HPDE6-E6E7 (cell line): Measurements from ENCODE around the gene APH1B.

Experiments
- DNase-seq: peaks from one replicate; pipeline ENCODE4 v3.0.0; 2011; ENCODE audit warnings: missing footprints; ENCODE audit errors: extremely low spot score

The APH1B gene

DNA sequence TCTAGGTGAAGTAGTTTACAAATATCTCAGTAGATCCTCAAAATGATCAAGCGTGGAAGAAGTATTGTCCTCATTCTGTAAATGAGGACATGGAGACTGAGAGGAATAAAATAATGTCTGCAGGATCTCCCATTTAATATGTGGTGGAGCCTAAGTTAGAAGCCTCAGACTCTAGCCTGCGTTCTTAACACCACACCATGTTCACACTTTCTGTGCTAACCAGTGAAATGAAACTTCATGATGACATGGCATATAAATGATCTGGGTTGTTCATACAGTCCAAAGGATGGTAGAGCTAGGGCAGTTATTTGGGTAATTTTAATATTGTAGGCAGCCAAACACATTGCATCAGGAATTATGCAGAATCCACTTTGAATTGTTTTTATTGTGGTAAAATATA lies 25.1 kb upstream of the APH1B start:
- DNase-seq: no peak

GRCh38 chr15:63254991-63255390 lies 22.4 kb upstream of the APH1B start:
- DNase-seq: no peak

DNA sequence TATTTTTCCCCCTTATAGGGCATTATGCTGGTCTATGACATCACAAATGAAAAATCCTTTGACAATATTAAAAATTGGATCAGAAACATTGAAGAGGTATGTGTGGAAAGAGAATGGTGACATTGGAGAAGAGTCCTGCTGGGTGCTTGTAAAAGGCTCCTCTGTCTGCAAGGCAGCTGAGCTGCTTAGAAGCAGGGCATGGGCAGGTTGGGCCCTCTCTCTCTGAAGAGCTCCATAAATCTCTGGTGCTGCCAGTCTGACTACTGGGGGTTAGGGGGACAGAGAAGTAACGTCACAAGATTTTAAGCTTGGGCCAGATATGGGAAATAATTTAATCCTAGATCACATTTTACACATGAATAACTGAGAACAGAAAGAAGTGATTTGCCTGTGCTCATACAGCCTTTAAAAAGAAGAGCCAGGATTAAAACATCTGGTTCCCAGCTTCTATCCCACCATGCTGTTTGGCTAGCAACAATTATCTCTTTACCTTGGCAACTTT lies 21.9 kb upstream of the APH1B start:
- DNase-seq: no peak

DNA sequence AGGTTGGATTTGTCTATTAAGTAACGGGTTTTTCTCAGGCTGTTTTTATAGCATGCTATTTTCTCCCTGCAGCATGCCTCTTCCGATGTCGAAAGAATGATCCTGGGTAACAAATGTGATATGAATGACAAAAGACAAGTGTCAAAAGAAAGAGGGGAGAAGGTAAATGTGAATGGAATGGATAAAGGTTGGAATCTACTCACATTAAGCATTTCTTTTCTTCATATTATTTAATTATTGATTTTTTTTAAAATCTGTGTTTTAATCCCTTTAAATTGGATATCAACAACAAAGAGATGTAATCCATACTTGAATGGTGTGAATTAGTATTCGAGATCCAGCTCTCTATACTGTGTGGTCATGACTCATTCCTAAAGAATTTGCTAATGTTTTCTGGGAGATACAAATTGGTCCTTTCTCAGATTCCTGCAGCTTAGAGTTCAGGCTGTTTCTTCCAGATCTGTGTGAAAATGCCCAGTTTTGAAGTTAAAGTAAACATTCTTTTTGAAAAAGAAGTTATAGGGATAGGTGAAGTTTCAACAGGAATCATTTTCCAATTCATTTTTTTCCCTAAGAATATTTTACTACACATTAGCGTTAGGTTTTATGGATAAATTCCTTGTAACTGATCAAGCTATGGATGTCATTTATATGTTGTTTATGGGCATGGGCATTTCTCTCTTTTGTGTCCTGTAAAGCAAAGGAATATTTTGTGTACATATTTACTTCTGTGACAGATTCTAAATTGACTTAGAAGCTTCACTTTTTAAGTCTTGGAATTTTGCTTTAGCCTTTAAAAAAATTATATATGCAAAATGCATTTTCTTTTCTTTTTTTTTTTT lies 20.8 kb upstream of the APH1B start:
- DNase-seq: no peak

- no peak for DNase-seq
Measured at GRCh38 chr15:63258658-63259057, 18.7 kb upstream of the APH1B start.

DNA sequence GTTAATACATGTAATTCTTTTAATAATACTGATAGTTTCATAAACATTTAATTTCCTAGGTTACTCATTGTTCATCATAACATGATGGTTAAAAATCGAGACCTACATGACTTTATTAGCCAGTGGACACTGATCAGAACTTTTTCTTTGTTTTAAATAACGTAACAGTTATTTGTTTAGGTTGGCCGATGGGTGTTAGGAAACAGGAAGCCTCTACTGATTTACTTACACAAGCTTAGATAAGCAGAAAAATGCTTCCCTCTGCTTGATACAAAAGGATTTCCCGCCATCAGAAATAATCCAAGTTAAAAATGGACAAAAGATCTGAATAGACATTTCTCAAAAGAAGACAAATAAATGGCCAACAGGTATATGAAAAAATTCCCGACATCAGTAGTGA lies 16.6 kb upstream of the APH1B start:
- DNase-seq: no peak

DNA sequence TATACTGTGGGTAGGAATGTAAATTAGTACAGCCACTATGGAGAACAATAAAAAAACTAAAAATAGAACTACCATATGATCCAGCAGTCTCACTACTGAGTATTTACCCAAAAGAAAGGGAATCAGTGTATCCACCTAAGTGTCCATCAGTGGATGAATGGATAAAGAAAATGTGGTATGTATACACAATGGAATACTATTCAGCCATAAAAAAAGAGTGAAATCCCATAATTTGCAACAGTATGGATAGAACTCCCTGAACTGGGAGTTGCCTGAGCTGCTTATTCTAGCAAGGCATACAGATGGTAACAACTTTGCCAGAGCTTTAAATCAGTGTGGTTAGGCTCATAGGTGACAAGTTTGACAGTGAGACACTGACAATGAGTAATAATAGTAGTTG lies 16.1 kb upstream of the APH1B start:
- no peak for DNase-seq

DNA sequence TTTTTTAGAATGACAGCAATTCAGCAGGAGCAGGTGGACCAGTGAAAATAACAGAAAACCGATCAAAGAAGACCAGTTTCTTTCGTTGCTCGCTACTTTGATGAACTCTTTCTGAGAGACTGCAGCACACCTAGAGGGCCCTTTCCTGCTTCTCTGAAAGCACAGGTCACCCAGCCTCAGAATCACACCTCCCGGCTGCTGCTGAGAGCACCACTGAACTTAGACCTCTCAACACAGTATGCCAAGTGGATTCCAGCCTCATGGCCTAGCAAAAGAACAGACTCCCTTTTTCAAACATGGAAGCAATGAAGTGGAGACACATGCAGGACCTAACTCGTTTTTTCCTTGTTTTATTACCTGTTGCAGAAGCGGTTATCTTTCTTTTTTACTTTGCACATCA lies 13.9 kb upstream of the APH1B start:
- DNase-seq: no peak

DNA sequence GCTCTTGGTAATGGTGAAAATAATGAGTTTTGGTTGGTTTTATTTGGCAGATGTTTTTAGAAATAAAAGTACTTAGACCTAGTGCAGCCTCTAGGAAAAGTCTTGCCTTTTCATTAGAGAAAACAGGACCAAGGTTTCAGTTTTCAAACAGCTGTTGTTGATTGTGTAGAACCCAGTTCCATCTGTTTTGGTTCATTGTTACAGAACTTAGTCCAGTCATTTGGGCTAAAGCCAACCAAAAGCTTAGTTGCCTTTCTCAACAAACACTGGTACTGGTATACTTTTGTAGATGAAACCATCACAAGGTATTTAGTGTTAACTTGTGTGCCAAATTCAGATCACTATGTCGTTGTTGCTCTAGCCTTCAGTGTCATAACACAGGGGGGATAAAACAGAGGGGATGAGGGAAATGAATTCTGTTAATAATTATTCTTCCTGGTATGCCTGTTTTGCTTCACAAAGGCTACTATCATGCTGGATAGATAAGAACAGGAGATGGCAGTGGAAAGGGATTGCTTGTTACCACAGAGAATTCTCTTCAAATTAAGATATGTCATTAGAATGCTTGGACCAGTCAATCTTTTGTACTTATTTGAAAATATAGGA lies 12.6 kb upstream of the APH1B start:
- no peak for DNase-seq

DNA sequence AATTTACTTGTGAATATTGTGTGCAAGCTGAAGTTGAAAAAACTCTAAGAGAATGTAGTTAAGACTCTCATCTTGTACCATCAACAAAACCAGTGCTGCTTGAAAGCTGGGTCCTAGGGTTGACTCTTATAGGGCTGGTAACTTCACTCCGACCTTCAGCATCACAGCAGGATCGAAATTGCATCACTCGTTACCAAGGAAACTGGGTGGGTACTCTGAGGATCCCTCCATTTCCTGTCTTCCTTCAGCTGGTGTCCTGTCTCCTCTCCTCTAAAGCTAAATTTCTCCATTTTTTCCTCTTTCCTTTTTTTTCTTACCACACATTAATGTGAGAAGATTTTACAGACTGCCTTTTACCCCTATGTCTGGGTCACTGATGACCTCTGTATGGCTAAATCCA lies 3.0 kb upstream of the APH1B start:
- no peak for DNase-seq

GRCh38 chr15:63276342-63277037 lies 915 bp upstream of the APH1B start:
- no peak for DNase-seq

GRCh38 chr15:63277893-63278456 lies 570 bp downstream of the APH1B start:
- no peak for DNase-seq

- DNase-seq: no peak
Measured at GRCh38 chr15:63283126-63283525, 5.7 kb downstream of the APH1B start.

DNA sequence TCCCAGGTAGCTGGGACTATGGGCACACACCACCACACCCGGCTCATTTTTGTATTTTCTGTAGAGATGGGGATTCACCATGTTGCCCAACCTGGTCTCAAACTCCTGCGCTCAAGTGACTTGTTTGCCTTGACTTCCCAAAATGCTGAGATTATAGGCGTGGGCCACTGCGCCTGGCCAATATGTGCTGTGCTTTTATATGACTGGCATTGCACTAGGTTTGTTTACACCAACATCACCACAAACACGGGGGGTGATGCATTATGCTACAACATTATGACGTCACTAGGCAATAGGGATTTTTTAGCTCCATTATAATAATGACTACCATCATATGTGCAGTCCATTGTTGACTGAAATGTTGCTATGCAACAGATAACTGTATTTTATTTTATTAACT lies 6.9 kb downstream of the APH1B start:
- DNase-seq: no peak

GRCh38 chr15:63287109-63287508 lies 9.7 kb downstream of the APH1B start:
- DNase-seq: no peak

GRCh38 chr15:63288342-63288741 lies 10.9 kb downstream of the APH1B start:
- DNase-seq: no peak

GRCh38 chr15:63288778-63289378 lies 11.5 kb downstream of the APH1B start:
- peak; percentile 63 for DNase-seq

DNA sequence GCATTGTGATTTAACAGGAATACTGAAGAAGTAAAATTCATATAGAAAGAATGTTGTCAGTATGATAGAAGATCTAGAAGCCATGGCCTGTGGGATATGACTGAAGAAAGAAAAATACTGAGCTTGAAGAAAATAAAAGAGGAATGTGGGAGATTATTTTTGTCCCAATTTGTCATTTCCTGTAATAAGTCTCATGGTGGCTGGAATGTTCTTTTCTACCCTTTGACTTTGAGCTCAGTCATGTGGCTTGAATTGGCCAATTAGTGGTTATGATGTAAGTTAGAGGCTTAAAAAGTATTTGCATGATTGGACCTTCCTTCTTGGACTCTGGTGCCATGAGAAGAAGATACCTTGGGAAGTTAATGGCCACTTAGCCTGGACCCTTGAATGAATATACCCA lies 14.1 kb downstream of the APH1B start:
- DNase-seq: no peak

DNA sequence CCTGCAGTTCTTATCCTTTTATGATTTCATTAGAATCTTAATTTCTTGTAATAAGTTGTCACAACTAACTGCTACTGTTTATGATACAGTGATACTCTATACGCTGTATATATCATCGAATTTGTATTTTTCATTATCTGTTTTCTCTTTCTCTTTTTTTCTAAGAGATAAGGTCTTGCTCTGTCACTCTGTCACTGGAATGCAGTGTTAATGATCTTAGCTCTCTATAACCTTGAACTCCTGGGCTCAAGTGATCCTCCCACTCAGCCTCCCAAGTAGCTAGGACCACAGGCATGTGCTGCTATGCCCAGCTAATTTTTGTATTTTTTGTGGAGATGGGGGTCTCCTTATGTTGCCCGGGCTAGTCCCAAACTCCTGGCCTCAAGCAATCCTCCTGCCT lies 14.8 kb downstream of the APH1B start:
- no peak for DNase-seq

- no peak for DNase-seq
Measured at GRCh38 chr15:63292771-63293170, 15.4 kb downstream of the APH1B start.

GRCh38 chr15:63294359-63294758 lies 17.0 kb downstream of the APH1B start:
- no peak for DNase-seq

- DNase-seq: no peak
Measured at GRCh38 chr15:63295341-63295740, 17.9 kb downstream of the APH1B start.
